Loucy (cell line): ENCODE results near the gene NOXO1.
A peak's percentile ranks its signal among the peaks of the same experiment; 100 is the strongest.

Experiments used
- H2AFZ ChIP-seq: fragments of 200-600 bp; sonication (generic); 2 replicates; pipeline ENCODE4 v1.6.0; 2016; ENCODE audit warnings: antibody characterized with exemption, mild to moderate bottlenecking, low read length, moderate library complexity
- H3F3A ChIP-seq: fragments of 200-600 bp; 2 replicates; pipeline ENCODE4 v1.6.0; 2016; ENCODE audit warnings: antibody characterized with exemption, low read depth, mild to moderate bottlenecking
- H3K27me3 ChIP-seq: fragments of 200-600 bp; sonication (generic); 2 replicates; pipeline ENCODE4 v1.6.1; 2014; ENCODE audit warnings: low read length, mild to moderate bottlenecking; ENCODE audit not compliant: insufficient read depth, poor library complexity, severe bottlenecking
- H3K36me3 ChIP-seq: fragments of 200-600 bp; sonication (generic); 2 replicates; pipeline ENCODE4 v1.6.1; 2016; ENCODE audit warnings: low read length; ENCODE audit not compliant: insufficient read depth
- H3K4me1 ChIP-seq: fragments of 200-600 bp; sonication (generic); 2 replicates; pipeline ENCODE4 v1.5.1; 2014; ENCODE audit warnings: low read length, mild to moderate bottlenecking; ENCODE audit not compliant: insufficient read depth, poor library complexity, severe bottlenecking
- H3K4me2 ChIP-seq: fragments of 200-600 bp; sonication (generic); 2 replicates; pipeline ENCODE4 v1.6.0; 2014; ENCODE audit warnings: antibody characterized with exemption, low read length, low read depth, mild to moderate bottlenecking; ENCODE audit not compliant: poor library complexity, severe bottlenecking
- H3K4me3 ChIP-seq: fragments of 200-600 bp; sonication (generic); 2 replicates; pipeline ENCODE4 v1.5.1; 2014; ENCODE audit warnings: low read length, mild to moderate bottlenecking, mixed read lengths; ENCODE audit not compliant: poor library complexity, severe bottlenecking
- H3K79me2 ChIP-seq: fragments of 200-600 bp; sonication (generic); 2 replicates; pipeline ENCODE4 v1.6.1; 2014; ENCODE audit warnings: low read length; ENCODE audit not compliant: insufficient read depth
- H3K9ac ChIP-seq: fragments of 200-600 bp; sonication (generic); 2 replicates; pipeline ENCODE4 v1.6.0; 2014; ENCODE audit warnings: mild to moderate bottlenecking, low read depth, low read length, moderate library complexity; ENCODE audit not compliant: poor library complexity, severe bottlenecking
- H3K9me2 ChIP-seq: fragments of 200-600 bp; sonication (generic); replicated peaks from 2 replicates; pipeline ENCODE4 v1.6.1; 2016; ENCODE audit warnings: low read depth, low read length, mixed read lengths
- H3K9me3 ChIP-seq: fragments of 200-600 bp; sonication (generic); 2 replicates; pipeline ENCODE4 v1.6.1; 2014; ENCODE audit warnings: mild to moderate bottlenecking, antibody characterized with exemption, low read length, low read depth; ENCODE audit not compliant: insufficient read depth
- H4K20me1 ChIP-seq: fragments of 200-600 bp; sonication (generic); 2 replicates; pipeline ENCODE4 v1.6.0; 2014; ENCODE audit warnings: antibody characterized with exemption, low read length, mild to moderate bottlenecking; ENCODE audit not compliant: insufficient read depth, poor library complexity, severe bottlenecking
- EZH2phosphoT487 ChIP-seq: fragments of 200-600 bp; IDR thresholded peaks from 2 replicates; pipeline ENCODE4 v1.6.1; 2018; ENCODE audit warnings: antibody characterized with exemption, mild to moderate bottlenecking, moderate library complexity, borderline replicate concordance
- TF ChIP-seq, protein P1 (sequence below): fragments of 200-600 bp; sonication (generic); conservative IDR thresholded peaks from 2 replicates; pipeline ENCODE4 v1.5.1; 2014; ENCODE audit warnings: mild to moderate bottlenecking, antibody characterized with exemption, low read length

NOXO1 gene

DNA sequence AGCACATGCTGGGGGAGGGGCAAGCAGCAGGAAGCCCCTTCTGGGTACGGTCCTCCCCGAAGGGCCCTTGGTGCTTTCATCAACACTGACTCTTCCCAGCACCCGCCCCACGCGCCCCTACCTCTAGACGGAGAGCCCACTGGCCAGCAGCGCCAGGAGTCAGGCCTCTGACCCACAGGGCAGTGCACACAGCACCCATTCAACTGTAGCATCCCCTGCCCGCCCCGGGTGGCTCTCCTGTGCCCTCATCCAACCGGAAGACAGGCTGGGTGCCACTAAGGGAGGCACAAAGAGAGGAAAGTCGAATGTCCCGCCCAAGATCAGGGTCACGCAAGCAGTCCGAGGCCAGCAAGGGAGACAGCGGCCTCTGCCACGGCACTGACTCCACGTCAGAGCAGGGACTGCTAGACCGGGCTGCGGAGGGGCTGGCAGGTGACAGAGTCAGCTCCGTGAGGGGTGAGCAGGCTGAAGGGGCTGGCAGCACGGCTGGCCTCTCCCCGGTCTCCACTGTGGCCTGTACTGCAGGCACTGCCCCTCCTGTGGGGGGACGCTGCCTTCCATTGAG lies 48.1 kb downstream of the NOXO1 start:
- Histone ChIP-seq H3K9ac (no peak overlapping the region), H3K4me1 (no peaks in the 10 kb centered on the region)

DNA sequence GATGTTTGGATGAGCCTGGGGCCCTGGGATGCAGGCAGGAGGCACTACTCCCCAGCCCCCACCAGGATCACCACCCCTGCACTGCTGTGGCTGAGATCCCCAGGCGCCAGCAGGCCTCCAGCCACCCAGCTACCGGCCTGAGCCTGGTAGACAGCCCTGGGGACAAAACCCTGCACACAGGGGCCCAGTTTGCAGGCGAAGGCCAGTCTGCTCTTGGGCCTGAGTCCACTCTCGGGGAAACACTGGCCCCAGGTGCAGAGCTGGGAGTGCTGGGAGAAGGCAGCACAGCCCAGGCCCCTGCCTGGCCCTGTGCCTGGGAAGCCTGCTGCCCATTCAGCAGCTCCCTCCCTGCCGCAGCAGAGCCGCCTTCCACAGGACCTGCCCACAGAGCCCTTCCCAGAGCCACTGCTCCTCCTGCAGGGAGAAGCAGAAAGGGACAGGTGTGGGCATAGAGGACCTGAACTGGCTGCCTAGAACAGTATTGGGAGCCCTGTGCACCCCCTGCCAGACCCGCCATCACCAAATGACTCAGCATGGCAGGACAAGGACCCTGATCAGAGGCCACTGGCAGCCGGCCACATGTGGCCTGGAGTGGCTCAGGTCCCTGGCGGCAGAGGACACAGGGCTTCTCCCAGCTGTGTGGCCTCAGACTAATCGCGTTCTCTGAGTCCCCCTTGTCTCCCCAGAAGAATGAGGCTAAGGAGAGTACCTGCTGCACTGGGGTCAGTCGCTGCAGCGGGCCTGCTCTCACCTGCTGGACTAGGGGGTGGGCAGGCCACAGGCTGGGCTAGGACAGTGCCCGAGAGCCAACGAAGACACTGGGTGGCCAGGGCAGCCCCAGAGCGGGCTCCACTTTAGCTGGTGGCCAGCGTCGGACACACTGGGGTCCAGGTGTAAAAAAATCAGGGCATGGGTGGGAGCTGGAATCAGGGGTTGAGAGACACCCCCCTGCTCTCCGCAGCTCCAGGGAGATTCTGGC lies 48.9 kb downstream of the NOXO1 start:
- Histone ChIP-seq H3K9me2 (no peaks in the 10 kb centered on the region), H3K79me2 (no peaks in the 10 kb centered on the region), H3K4me2 (no peak overlapping the region), H4K20me1 (no peaks in the 10 kb centered on the region), H3K9me3 (no peaks in the 10 kb centered on the region), H3K36me3 (no peaks in the 10 kb centered on the region), H3K27me3 (no peaks in the 10 kb centered on the region), H3K4me1 (no peaks in the 10 kb centered on the region), H3F3A (no peaks in the 10 kb centered on the region), H3K4me3 (no peak overlapping the region), H3K9ac (no peak overlapping the region), H2AFZ (no peak overlapping the region)
- TF ChIP-seq, protein P1, sequence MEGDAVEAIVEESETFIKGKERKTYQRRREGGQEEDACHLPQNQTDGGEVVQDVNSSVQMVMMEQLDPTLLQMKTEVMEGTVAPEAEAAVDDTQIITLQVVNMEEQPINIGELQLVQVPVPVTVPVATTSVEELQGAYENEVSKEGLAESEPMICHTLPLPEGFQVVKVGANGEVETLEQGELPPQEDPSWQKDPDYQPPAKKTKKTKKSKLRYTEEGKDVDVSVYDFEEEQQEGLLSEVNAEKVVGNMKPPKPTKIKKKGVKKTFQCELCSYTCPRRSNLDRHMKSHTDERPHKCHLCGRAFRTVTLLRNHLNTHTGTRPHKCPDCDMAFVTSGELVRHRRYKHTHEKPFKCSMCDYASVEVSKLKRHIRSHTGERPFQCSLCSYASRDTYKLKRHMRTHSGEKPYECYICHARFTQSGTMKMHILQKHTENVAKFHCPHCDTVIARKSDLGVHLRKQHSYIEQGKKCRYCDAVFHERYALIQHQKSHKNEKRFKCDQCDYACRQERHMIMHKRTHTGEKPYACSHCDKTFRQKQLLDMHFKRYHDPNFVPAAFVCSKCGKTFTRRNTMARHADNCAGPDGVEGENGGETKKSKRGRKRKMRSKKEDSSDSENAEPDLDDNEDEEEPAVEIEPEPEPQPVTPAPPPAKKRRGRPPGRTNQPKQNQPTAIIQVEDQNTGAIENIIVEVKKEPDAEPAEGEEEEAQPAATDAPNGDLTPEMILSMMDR: no peak
- TF ChIP-seq EZH2phosphoT487: no peak

More for the DNA sequence above, 48.1 kb downstream of the NOXO1 start:
- Histone ChIP-seq H3K9me3 (no peaks in the 10 kb centered on the region), H3K79me2 (no peaks in the 10 kb centered on the region), H3F3A (no peaks in the 10 kb centered on the region), H3K36me3 (no peaks in the 10 kb centered on the region), H3K9me2 (no peaks in the 10 kb centered on the region), H2AFZ (no peak overlapping the region), H4K20me1 (no peaks in the 10 kb centered on the region), H3K4me2 (no peak overlapping the region), H3K27me3 (no peaks in the 10 kb centered on the region), H3K4me3 (no peak overlapping the region)
- no peak for TF ChIP-seq EZH2phosphoT487
- TF ChIP-seq, protein P1: no peak

DNA sequence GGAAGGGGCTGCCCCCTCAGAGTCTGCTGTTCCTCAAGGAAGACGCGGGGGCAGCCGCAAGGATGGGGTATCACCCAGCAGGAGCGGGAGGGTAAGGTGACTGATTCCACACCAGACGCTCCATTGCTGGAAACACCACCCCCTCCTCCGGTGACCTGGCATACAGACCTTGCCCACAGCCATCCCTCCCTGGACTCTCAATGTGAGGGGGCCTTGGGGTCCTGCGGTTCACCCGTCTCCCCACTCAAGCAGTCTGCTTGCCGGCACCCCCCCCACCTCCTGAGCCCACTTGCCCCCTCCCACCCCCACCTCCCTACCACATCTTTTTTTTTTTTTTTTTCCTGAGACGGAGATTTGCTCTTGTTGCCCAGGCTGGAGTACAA lies 50.9 kb downstream of the NOXO1 start:
- Histone ChIP-seq H3K36me3 (no peaks in the 10 kb centered on the region), H3K9ac (no peak overlapping the region), H3K9me2 (no peaks in the 10 kb centered on the region), H3K4me2 (no peak overlapping the region), H3K27me3 (no peaks in the 10 kb centered on the region), H3K79me2 (no peaks in the 10 kb centered on the region), H3F3A (no peaks in the 10 kb centered on the region), H2AFZ (0 out of 2 replicates have a peak overlapping the region, but pooled peaks have one; percentile 86), H3K4me3 (no peak overlapping the region), H3K4me1 (no peaks in the 10 kb centered on the region), H4K20me1 (no peaks in the 10 kb centered on the region), H3K9me3 (no peaks in the 10 kb centered on the region)
- TF ChIP-seq EZH2phosphoT487: no peak
- TF ChIP-seq, protein P1: no peak
